Activated CD4-positive, alpha-beta T cell treated with anti-CD3 and anti-CD28 coated beads, Interleukin-2, amount 10 ng/mL, durations not matched to agents 7 days and 5 days (primary cell): ENCODE measurements around the gene CSTF2T. TPM values are rescaled to one million over a fixed set of nuclear protein-coding genes. Genes with fewer than 3 reads are reported as not detected.
A peak's percentile ranks its signal among the peaks of the same experiment; 100 is the strongest.

ENCODE experiments used
- CTCF ChIA-PET: fragments of 350-600 bp; sonication (Branson Sonifier 250); formaldehyde crosslinking; loops from one replicate; lab custom pipeline; 2021; ENCODE audit warnings: antibody characterized with exemption; lab: Charles Lee
- POLR2A ChIA-PET: fragments of 350-600 bp; sonication (Branson Sonifier 250); formaldehyde crosslinking; loops from one replicate; lab custom pipeline; 2021; ENCODE audit warnings: antibody characterized with exemption; lab: Charles Lee
- DNase-seq: peaks from one replicate; pipeline ENCODE4 v3.0.0-alpha.2; 2020
- H3K27ac Mint-ChIP-seq: one replicate; pipeline ENCODE4 v1.8.0; 2021; ENCODE audit warnings: mild to moderate bottlenecking, moderate library complexity, mixed read lengths
- H3K27me3 Mint-ChIP-seq: one replicate; pipeline ENCODE4 v1.8.0; 2021; ENCODE audit warnings: mixed read lengths
- H3K36me3 Mint-ChIP-seq: one replicate; pipeline ENCODE4 v1.8.0; 2021; ENCODE audit warnings: low read depth, mixed read lengths
- H3K4me1 Mint-ChIP-seq: one replicate; pipeline ENCODE4 v1.8.0; 2021; ENCODE audit warnings: mixed read lengths
- H3K4me3 Mint-ChIP-seq: one replicate; pipeline ENCODE4 v1.8.0; 2021; ENCODE audit warnings: mild to moderate bottlenecking, moderate library complexity, mixed read lengths
- H3K9me3 Mint-ChIP-seq: one replicate; pipeline ENCODE4 v1.8.0; 2021; ENCODE audit warnings: mixed read lengths
- total RNA-seq, 2 experiments: library from RNA; stranded (reverse); gene quantifications; one replicate each; pipeline ENCODE4 v1.2.3, GENCODE V29; 2021

Gene CSTF2T
- total RNA-seq, 2 experiments from 2014 or later = 34.4 to 36.7 TPM

- DNase-seq = no peak
- H3K27me3 Mint-ChIP-seq = peaks cover 3% of the 10 kb centered on the region
- no peaks in the 10 kb centered on the region for H3K36me3 Mint-ChIP-seq
- no peak overlapping the region for H3K27ac Mint-ChIP-seq
- H3K4me1 Mint-ChIP-seq = peaks cover 38% of the 10 kb centered on the region
- no peaks in the 10 kb centered on the region for H3K9me3 Mint-ChIP-seq
- POLR2A ChIA-PET = no interaction called here
- CTCF ChIA-PET = interaction anchor here (1.3 kb wide), 1 partner anchor 11 kb away, joined by 3 read pairs; no protein-coding TSS in a partner anchor
- no peak overlapping the region for H3K4me3 Mint-ChIP-seq
Measured at GRCh38 chr10:51709324-51709972, 10.1 kb upstream of the CSTF2T start.

DNA sequence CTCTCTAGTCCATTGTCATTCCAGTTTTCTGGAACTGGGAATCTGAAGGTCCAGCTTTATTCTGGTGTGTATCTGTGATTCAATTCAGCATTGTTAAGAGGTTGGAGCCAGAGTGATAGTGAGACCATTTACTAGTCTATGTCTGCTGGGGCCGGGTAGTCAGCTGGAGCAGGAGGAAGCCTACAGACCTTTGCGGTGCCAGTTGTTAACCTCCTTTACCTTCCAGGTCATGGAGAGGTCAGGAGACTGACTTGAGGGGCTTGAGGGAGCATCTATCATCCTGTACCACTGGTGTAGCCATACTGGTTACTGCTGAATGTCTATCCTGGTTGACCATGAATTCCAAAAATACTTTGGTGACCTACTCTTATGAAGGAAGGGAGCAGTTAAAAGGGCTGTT lies 9.2 kb upstream of the CSTF2T start:
- H3K27me3 Mint-ChIP-seq = no peaks in the 10 kb centered on the region
- no peak for DNase-seq
- ChIA-PET POLR2A (interaction anchor here (0.6 kb wide), 1 partner anchor 136 kb away, joined by 3 read pairs; no protein-coding TSS in a partner anchor), CTCF (interaction anchor here (1.3 kb wide), 1 partner anchor 10 kb away, joined by 3 read pairs; no protein-coding TSS in a partner anchor)
- H3K36me3 Mint-ChIP-seq = no peaks in the 10 kb centered on the region
- peaks cover 38% of the 10 kb centered on the region for H3K4me1 Mint-ChIP-seq
- H3K9me3 Mint-ChIP-seq = no peaks in the 10 kb centered on the region
- H3K27ac Mint-ChIP-seq = peak overlapping the region; percentile 75
- no peak overlapping the region for H3K4me3 Mint-ChIP-seq

DNA sequence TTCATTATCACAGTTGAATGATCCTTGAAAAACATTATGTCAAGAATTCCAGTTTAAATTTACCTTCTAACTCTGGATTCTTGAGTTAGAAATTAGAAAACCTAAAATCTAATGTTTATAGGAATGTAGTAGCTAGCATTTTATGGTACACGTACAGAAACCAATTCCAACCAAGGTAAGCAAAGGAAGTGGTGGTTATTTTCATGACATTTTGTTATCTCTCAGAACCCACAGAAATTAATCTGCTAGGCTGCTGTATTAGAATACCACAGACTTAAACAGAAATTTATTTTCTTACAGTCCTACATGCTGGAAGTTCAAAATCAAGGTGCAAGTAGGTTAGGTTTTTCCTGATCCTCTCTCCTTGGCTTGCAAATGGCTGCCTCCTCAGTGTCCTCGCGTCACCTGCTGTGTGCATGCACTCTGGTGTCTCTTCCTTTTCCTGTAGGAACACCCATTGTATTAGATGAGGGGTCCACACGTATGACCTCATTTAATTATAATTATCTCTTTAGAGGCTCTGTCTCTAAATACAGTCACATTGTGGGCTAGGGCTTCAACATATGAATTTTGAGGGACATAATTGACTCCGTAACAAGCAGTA lies 8.5 kb upstream of the CSTF2T start:
- Mint-ChIP-seq H3K27me3 (no peaks in the 10 kb centered on the region), H3K4me1 (peaks cover 38% of the 10 kb centered on the region), H3K27ac (peak overlapping the region; percentile 88), H3K4me3 (peak overlapping the region; percentile 4), H3K9me3 (no peaks in the 10 kb centered on the region), H3K36me3 (no peaks in the 10 kb centered on the region)
- DNase-seq = no peak
- ChIA-PET POLR2A (no interaction called here), CTCF (no interaction called here)

GRCh38 chr10:51707392-51707791 lies 8.0 kb upstream of the CSTF2T start:
- Mint-ChIP-seq H3K36me3 (no peaks in the 10 kb centered on the region), H3K27ac (peak overlapping the region; percentile 88), H3K9me3 (no peaks in the 10 kb centered on the region), H3K4me1 (peaks cover 38% of the 10 kb centered on the region), H3K27me3 (no peaks in the 10 kb centered on the region), H3K4me3 (no peak overlapping the region)
- ChIA-PET CTCF (no interaction called here), POLR2A (no interaction called here)
- DNase-seq = no peak

GRCh38 chr10:51706225-51706624 lies 6.8 kb upstream of the CSTF2T start:
- Mint-ChIP-seq H3K27me3 (no peaks in the 10 kb centered on the region), H3K9me3 (peaks cover 4% of the 10 kb centered on the region), H3K4me1 (peaks cover 33% of the 10 kb centered on the region), H3K36me3 (peaks cover 2% of the 10 kb centered on the region), H3K4me3 (no peak overlapping the region), H3K27ac (no peak overlapping the region)
- POLR2A ChIA-PET = interaction anchor here (0.7 kb wide), 1 partner anchor 107 kb away, joined by 3 read pairs; no protein-coding TSS in a partner anchor
- CTCF ChIA-PET = no interaction called here
- DNase-seq = no peak

GRCh38 chr10:51705774-51706173 lies 6.4 kb upstream of the CSTF2T start:
- no peak for DNase-seq
- peaks cover 34% of the 10 kb centered on the region for H3K4me1 Mint-ChIP-seq
- no peak overlapping the region for H3K4me3 Mint-ChIP-seq
- peaks cover 5% of the 10 kb centered on the region for H3K9me3 Mint-ChIP-seq
- no peak overlapping the region for H3K27ac Mint-ChIP-seq
- CTCF ChIA-PET = no interaction called here
- no peaks in the 10 kb centered on the region for H3K27me3 Mint-ChIP-seq
- H3K36me3 Mint-ChIP-seq = peaks cover 3% of the 10 kb centered on the region
- POLR2A ChIA-PET = no interaction called here

- peak overlapping the region; percentile 100 for H3K27ac Mint-ChIP-seq
- H3K27me3 Mint-ChIP-seq = no peaks in the 10 kb centered on the region
- peaks cover 34% of the 10 kb centered on the region for H3K36me3 Mint-ChIP-seq
- peaks cover 41% of the 10 kb centered on the region for H3K4me1 Mint-ChIP-seq
- peak overlapping the region; percentile 97 for H3K4me3 Mint-ChIP-seq
- H3K9me3 Mint-ChIP-seq = peaks cover 5% of the 10 kb centered on the region
- POLR2A ChIA-PET = no interaction called here
- DNase-seq = no peak
- CTCF ChIA-PET = interaction anchor here (1.1 to 1.4 kb wide), 3 partner anchors 10 to 21 kb away, joined by 3 to 5 read pairs (median 4); no protein-coding TSS in a partner anchor
Measured at GRCh38 chr10:51700228-51700817, 928 bp upstream of the CSTF2T start.

DNA sequence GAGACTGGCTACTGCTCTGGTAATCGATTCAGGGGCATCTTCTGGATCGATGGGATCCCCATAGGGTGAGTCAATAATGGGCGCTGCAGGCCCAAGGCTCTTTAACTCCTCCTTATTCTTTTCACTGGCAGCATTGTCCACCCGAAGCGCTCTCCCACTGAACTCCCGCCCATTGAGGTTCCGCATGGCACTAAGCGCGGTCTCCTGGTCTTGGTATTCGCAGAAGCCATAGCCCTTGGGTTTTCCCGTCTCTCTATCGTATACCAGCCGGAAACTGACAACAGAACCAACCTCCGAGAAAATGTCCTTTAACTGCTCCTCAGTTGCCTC lies 285 bp downstream of the CSTF2T start:
- no peak for DNase-seq
- Mint-ChIP-seq H3K9me3 (peaks cover 5% of the 10 kb centered on the region), H3K27ac (peak overlapping the region; percentile 100), H3K36me3 (peaks cover 41% of the 10 kb centered on the region), H3K27me3 (no peaks in the 10 kb centered on the region), H3K4me3 (peak overlapping the region; percentile 97), H3K4me1 (peaks cover 44% of the 10 kb centered on the region)
- CTCF ChIA-PET = interaction anchor here (0.7 to 0.9 kb wide), 2 partner anchors 10 to 18 kb away, joined by 3 to 4 read pairs; no protein-coding TSS in a partner anchor
- POLR2A ChIA-PET = no interaction called here

DNA sequence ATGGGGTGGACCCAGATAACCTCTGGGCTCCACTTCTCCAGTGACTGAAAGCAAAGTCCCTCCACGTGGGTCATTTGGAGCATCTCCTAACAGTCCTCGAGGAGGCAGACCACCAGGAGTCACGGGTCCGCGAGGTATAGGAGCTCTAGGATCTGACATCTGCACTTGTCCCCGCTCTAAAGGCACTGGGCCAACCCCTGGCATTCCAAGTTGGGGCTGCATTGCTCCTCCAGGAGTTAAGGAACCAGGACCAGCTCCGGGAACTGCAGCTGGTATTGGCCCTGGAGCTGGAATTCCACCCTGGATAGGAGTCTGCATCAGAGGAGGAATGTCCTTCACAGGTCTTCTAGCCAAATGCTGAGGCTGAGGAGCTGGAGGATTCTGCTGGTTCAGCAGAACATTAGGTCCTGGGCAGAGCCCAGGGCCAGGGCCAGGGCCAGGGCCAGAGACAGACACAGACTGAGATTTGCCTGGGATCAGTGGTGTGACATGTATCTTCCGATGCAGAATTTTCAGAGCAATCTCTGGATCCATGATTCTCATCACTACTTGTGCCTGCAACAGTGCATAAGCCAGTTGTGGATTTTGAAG lies 827 bp downstream of the CSTF2T start:
- no peak for DNase-seq
- H3K27me3 Mint-ChIP-seq = no peaks in the 10 kb centered on the region
- ChIA-PET CTCF (interaction anchor here (0.7 to 0.9 kb wide), 2 partner anchors 10 to 17 kb away, joined by 3 to 4 read pairs; no protein-coding TSS in a partner anchor), POLR2A (no interaction called here)
- H3K4me3 Mint-ChIP-seq = peak overlapping the region; percentile 97
- peak overlapping the region; percentile 100 for H3K27ac Mint-ChIP-seq
- H3K36me3 Mint-ChIP-seq = peaks cover 41% of the 10 kb centered on the region
- H3K4me1 Mint-ChIP-seq = peaks cover 44% of the 10 kb centered on the region
- peaks cover 5% of the 10 kb centered on the region for H3K9me3 Mint-ChIP-seq

GRCh38 chr10:51696251-51696650 lies 3.1 kb downstream of the CSTF2T start:
- Mint-ChIP-seq H3K4me3 (peak overlapping the region; percentile 3), H3K36me3 (peaks cover 40% of the 10 kb centered on the region), H3K27me3 (no peaks in the 10 kb centered on the region), H3K4me1 (peaks cover 44% of the 10 kb centered on the region), H3K27ac (peak overlapping the region; percentile 48), H3K9me3 (peaks cover 1% of the 10 kb centered on the region)
- POLR2A ChIA-PET = no interaction called here
- CTCF ChIA-PET = no interaction called here
- no peak for DNase-seq

- DNase-seq = no peak
- no peaks in the 10 kb centered on the region for H3K27me3 Mint-ChIP-seq
- peaks cover 3% of the 10 kb centered on the region for H3K9me3 Mint-ChIP-seq
- no peak overlapping the region for H3K4me3 Mint-ChIP-seq
- CTCF ChIA-PET = interaction anchor here (1.5 to 1.9 kb wide), 2 partner anchors 8 to 13 kb away, joined by 4 read pairs; no protein-coding TSS in a partner anchor
- POLR2A ChIA-PET = no interaction called here
- peaks cover 38% of the 10 kb centered on the region for H3K4me1 Mint-ChIP-seq
- H3K36me3 Mint-ChIP-seq = peaks cover 37% of the 10 kb centered on the region
- H3K27ac Mint-ChIP-seq = no peak overlapping the region
Measured at GRCh38 chr10:51694086-51694768, 5.2 kb downstream of the CSTF2T start.

GRCh38 chr10:51691135-51691534 lies 8.3 kb downstream of the CSTF2T start:
- Mint-ChIP-seq H3K27me3 (peaks cover 3% of the 10 kb centered on the region), H3K4me1 (peaks cover 11% of the 10 kb centered on the region), H3K4me3 (no peak overlapping the region), H3K36me3 (peaks cover 12% of the 10 kb centered on the region), H3K27ac (no peak overlapping the region), H3K9me3 (peaks cover 3% of the 10 kb centered on the region)
- no peak for DNase-seq
- ChIA-PET CTCF (no interaction called here), POLR2A (no interaction called here)
